Peyer's patch (tissue), 4 donors: Measurements from ENCODE around the gene HNF1A.

ENCODE experiments used
- CTCF ChIP-seq, 6 experiments: fragments of 450-650 bp in 4 of 6; fragments of 200-600 bp in 2 of 6; sonication (generic) in 1 of 6; IDR thresholded peaks; one replicate each; pipeline ENCODE4 v1.5.1; 2017 to 2019; ENCODE audit warnings: antibody characterized with exemption in 6 of 6, mild to moderate bottlenecking in 3 of 6, moderate library complexity in 1 of 6
- POLR2A ChIP-seq, 2 donors: fragments of 450-650 bp; IDR thresholded peaks; one replicate each; pipeline ENCODE4 v1.5.1; 2017; ENCODE audit warnings: antibody characterized with exemption in 2 of 2, mild to moderate bottlenecking in 2 of 2, moderate library complexity in 2 of 2

GRCh38 chr12:121008347-121009098 lies 30.2 kb downstream of the HNF1A start:
- TF ChIP-seq POLR2A (IDR thresholded peaks at IDR 0.05), result no peak
- TF ChIP-seq CTCF (IDR thresholded peaks at IDR 0.05), result no peak
